ENCODE measurements around the gene PPY.

Gene PPY

DNA sequence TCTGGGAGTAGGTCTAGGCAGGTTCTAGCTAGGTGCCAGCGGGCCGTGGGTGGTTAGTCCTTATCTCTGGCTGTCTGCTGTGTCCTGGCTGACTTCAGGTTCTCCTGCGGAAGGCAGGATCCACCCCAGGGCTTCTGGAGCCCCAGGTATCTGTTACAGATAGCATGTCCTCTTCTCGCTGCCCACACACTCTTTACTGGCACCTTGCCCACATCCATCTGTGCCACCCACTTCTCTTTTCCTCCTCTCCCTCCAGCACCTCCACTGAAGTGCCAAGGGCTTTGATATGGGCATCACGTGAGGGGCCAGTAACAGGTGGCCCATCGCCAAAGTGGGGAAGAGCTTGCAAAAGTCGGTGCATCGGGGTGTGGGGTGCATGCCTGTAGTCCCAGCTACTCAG, 30.4 kb downstream of the PPY start:
- Histone ChIP-seq H3K9ac (ENCODE audit: low read depth, low read length) (no peak overlapping the region), H3K4me1 (ENCODE audit: insufficient read depth, low read length) (peaks cover 4% of the 10 kb centered on the region; the same call in 1 of the 2 replicates), H3K27me3 (ENCODE audit: insufficient read depth, low read length) (peaks cover 25% of the 10 kb centered on the region), H3K4me3 (ENCODE audit: low read length) (no peak overlapping the region), H3K36me3 (ENCODE audit: insufficient read depth, low read depth, low read length) (no peaks in the 10 kb centered on the region), H3K27ac (ENCODE audit: low read length) (no peak overlapping the region), H3K9me3 (ENCODE audit: insufficient read depth, low read depth, low read length) (no peaks in the 10 kb centered on the region)

DNA sequence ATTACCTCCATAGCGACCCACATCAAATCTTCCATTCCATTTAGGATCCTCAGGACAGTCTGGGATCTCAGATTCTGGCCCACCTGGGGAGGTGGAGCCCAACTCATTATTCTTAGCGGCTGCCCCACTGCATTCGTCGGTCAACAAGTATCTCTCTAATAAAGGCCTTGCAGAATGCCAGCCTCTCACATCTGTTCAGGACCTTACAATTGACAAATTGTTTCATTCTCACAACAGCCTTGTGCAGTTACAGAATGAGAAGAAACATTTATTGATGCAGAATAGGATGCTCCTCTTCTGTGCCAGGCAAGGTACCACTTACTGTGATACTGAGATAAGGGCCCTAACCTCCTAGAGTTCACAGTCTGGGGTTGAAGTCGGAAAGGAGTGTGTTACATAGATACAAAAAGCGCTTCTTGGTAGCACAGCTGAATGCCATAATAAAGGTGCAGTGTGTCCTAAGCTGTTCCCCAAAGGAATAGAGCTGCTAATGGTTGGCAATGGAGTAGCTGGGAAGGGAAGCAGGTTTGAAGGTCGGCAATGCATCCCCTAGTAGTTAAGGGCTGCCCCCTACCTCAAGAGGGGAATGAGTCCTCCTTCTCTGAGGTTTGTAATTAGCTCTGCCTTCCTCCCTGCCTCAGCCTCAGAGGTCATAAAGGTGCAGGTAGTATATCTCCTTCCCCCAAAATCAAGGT, 32.6 kb downstream of the PPY start:
- H3K27ac ChIP-seq (ENCODE audit: low read length) = no peak overlapping the region
- H3K4me1 ChIP-seq (ENCODE audit: insufficient read depth, low read length) = peaks cover 11% of the 10 kb centered on the region; the same call in 1 of the 2 replicates
- H3K27me3 ChIP-seq (ENCODE audit: insufficient read depth, low read length) = peaks cover 38% of the 10 kb centered on the region
- no peaks in the 10 kb centered on the region for H3K9me3 ChIP-seq (ENCODE audit: insufficient read depth, low read depth, low read length)
- H3K4me3 ChIP-seq (ENCODE audit: low read length) = no peak overlapping the region
- H3K9ac ChIP-seq (ENCODE audit: low read depth, low read length) = no peak overlapping the region
- no peaks in the 10 kb centered on the region for H3K36me3 ChIP-seq (ENCODE audit: insufficient read depth, low read depth, low read length)

DNA sequence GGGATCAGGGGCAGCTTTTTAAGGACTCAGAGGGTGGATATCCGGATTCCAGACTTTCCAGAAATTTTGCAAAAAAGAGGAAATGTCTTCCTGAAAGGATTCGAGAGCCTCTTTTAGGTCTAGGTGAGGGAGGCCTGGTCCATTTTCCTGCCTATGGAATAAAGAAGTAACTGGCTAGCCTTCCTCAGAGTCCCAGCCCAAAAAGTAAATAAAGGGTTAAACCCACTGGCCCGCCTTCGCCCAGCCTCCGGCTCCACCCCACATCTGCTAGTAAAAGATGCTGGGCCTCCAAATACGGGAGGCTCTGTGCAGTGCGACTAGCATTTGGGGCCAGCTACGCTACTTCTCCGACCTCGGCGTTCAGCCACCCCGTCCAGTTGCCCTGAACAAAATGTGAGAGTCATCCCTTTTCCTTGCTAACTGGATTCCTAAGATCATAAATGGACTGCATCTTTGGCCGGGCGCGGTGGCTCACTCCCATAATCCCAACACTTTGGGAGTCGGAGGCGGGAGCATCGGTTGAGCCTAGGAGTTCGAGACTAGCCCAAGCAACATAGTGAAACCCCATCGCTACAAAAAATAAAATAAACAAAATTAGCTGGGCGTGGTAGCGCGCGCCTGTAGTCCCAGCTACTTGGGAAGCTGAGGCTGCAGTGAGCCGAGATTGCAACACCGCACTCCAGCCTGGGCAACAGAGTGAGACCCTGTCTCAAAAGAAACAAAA, 34.1 kb downstream of the PPY start:
- Histone ChIP-seq H3K4me1 (ENCODE audit: insufficient read depth, low read length) (peaks cover 11% of the 10 kb centered on the region; the same call in 1 of the 2 replicates), H3K27ac (ENCODE audit: low read length) (no peak overlapping the region), H3K4me3 (ENCODE audit: low read length) (peak overlapping the region; percentile 72), H3K36me3 (ENCODE audit: insufficient read depth, low read depth, low read length) (no peaks in the 10 kb centered on the region), H3K9me3 (ENCODE audit: insufficient read depth, low read depth, low read length) (no peaks in the 10 kb centered on the region), H3K27me3 (ENCODE audit: insufficient read depth, low read length) (peaks cover 50% of the 10 kb centered on the region), H3K9ac (ENCODE audit: low read depth, low read length) (peak overlapping the region; percentile 37; the same call in 1 of the 2 replicates)

DNA sequence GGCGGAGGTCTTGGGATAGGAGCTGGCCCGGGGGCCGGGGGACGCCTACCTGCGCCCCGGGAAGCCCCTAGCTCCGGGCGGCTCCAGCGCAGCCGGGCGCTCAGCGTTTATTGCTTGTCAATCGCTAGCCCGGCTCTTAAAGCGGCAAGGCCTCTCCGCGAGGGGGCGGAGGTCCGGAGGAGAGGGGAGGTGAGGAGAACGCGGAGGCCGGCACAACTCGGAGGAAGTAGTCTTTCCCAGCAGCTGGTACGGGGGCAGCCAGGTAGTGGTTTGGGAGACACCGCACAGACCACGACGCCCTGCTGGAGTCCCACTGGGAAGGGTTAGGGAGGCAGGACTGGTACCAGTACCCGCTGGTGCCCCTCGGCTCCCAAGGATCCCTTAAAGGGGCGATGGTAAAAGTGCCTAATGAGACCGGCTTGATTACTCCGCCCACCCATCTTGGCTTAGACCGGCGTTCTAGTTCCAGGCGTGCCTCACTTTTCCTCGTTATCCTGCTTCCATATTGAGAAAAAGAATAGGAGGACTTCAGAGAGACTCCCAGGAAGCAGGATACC, 34.8 kb downstream of the PPY start, which contains the start of gene MPP2:
MPP2 (minus strand) TSS at position 112 of the 557 bp plus-strand sequence. CDS start 3,076 bp downstream, outside the sequence.
- no peaks in the 10 kb centered on the region for H3K36me3 ChIP-seq (ENCODE audit: insufficient read depth, low read depth, low read length)
- no peak within 1 kb of the TSS for H3K27ac ChIP-seq (ENCODE audit: low read length)
- no peaks in the 10 kb centered on the region for H3K9me3 ChIP-seq (ENCODE audit: insufficient read depth, low read depth, low read length)
- H3K4me3 ChIP-seq (ENCODE audit: low read length) = peak within 1 kb of the TSS; percentile 72
- peaks cover 50% of the 10 kb centered on the region for H3K27me3 ChIP-seq (ENCODE audit: insufficient read depth, low read length)
- peaks cover 11% of the 10 kb centered on the region; the same call in 1 of the 2 replicates for H3K4me1 ChIP-seq (ENCODE audit: insufficient read depth, low read length)
- H3K9ac ChIP-seq (ENCODE audit: low read depth, low read length) = peak within 1 kb of the TSS; percentile 66; the same call in 1 of the 2 replicates

DNA sequence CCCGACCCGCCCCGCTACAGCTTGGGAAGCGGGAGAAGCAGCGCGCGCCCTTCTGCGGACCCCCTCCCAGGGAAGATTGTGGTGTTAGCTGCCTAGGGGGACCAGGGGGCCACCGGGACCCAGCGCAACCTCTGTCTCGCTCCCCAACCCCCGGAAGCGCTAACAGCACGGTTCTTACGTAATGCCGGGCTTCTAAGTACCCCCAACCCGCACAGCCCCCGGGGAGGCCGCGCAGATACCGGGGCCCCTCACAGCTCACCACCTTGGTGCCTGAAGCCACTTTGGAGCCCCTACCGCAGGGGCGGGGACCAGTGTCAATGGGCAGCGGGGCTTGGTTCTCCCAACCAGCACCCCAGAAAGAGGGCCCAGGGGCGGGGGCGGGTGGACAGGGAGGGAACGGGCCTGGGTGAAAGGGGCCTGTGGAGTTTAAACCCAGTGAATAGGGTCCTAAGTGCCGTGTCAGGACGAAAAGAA, 35.3 kb downstream of the PPY start:
- peak overlapping the region; percentile 31; the same call in 1 of the 2 replicates for H3K9ac ChIP-seq (ENCODE audit: low read depth, low read length)
- H3K9me3 ChIP-seq (ENCODE audit: insufficient read depth, low read depth, low read length) = no peaks in the 10 kb centered on the region
- H3K27ac ChIP-seq (ENCODE audit: low read length) = no peak overlapping the region
- peak overlapping the region; percentile 72 for H3K4me3 ChIP-seq (ENCODE audit: low read length)
- peaks cover 50% of the 10 kb centered on the region for H3K27me3 ChIP-seq (ENCODE audit: insufficient read depth, low read length)
- H3K36me3 ChIP-seq (ENCODE audit: insufficient read depth, low read depth, low read length) = no peaks in the 10 kb centered on the region
- H3K4me1 ChIP-seq (ENCODE audit: insufficient read depth, low read length) = peaks cover 11% of the 10 kb centered on the region; the same call in 1 of the 2 replicates

DNA sequence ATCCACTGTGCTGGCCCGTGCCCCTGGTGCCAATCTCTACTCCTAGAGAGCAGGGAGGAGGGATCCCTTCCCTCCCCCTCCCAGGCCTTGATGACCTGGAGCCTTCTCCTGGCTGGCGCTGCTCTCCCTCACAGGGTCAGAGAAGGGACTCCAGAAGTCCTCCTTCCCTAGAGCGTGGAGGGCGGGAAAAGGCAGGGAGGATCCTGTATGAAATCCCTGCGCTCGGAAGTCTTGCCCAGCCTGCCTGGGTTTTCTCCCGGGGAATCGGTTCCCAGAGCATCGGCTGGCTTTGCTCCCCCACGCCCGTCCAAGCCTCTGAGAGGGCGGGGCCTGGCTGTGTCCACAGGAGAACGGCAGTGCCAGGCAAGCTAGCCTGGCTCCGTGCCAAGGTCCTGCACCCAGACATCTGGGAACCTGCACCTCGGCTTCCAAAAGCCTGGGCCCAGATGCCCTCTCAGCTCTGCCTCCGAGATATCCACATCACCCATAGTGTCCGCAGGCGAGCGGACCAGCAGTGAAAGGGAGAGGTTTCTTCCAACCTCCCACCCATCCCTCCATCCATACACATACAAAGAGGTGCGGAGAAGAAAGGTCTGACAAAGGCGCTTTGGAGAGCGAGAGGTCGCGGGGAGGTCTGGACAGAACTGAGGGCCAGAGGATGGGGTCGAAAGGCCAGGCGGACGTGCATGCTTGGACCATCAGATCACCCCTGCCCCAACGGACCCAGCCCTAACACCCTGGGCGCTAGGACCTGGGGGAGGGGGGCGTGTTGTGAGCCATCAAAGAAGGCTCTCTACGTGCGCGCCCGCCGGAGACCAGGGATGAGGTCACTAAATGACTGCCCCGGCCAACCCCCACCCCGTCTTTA, 36.1 kb downstream of the PPY start:
- Histone ChIP-seq H3K27ac (ENCODE audit: low read length) (no peak overlapping the region), H3K36me3 (ENCODE audit: insufficient read depth, low read depth, low read length) (no peaks in the 10 kb centered on the region), H3K9ac (ENCODE audit: low read depth, low read length) (peak overlapping the region; percentile 66; the same call in 1 of the 2 replicates), H3K27me3 (ENCODE audit: insufficient read depth, low read length) (peaks cover 58% of the 10 kb centered on the region), H3K9me3 (ENCODE audit: insufficient read depth, low read depth, low read length) (no peaks in the 10 kb centered on the region), H3K4me3 (ENCODE audit: low read length) (peak overlapping the region; percentile 72), H3K4me1 (ENCODE audit: insufficient read depth, low read length) (peaks cover 15% of the 10 kb centered on the region; the same call in 1 of the 2 replicates)

DNA sequence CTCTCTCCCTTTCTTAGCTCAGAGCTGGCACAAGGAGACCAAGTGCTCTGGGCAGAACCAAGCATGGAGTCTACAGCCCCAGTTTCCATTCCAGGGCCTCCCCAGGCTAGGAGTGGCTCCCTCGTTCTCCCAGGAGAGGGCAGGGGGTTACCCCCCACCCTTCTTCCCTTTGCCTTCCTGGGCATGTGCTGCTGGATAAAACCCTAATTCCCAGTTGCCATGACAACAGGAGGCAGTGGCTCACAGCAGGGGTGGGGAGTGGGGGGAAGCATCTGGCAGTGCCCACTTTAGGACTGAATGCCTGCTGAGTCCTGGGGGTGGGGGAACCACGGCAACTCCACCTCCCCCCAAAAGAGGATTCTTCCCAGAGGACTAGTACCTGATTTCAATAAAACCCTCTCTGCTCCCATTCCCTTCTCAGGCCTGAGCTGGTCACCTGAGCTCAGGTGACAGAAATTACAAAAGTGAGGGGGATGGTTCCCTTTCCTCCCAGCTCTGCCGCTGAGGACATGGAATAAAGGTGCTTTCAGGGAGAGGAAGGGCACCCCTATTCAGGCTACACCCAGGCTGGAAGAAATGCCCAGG, 36.8 kb downstream of the PPY start:
- Histone ChIP-seq H3K4me1 (ENCODE audit: insufficient read depth, low read length) (peaks cover 21% of the 10 kb centered on the region; the same call in 1 of the 2 replicates), H3K4me3 (ENCODE audit: low read length) (peak overlapping the region; percentile 72), H3K9ac (ENCODE audit: low read depth, low read length) (peak overlapping the region; percentile 66; the same call in 1 of the 2 replicates), H3K36me3 (ENCODE audit: insufficient read depth, low read depth, low read length) (no peaks in the 10 kb centered on the region), H3K27ac (ENCODE audit: low read length) (no peak overlapping the region), H3K9me3 (ENCODE audit: insufficient read depth, low read depth, low read length) (no peaks in the 10 kb centered on the region), H3K27me3 (ENCODE audit: insufficient read depth, low read length) (peaks cover 63% of the 10 kb centered on the region)

DNA sequence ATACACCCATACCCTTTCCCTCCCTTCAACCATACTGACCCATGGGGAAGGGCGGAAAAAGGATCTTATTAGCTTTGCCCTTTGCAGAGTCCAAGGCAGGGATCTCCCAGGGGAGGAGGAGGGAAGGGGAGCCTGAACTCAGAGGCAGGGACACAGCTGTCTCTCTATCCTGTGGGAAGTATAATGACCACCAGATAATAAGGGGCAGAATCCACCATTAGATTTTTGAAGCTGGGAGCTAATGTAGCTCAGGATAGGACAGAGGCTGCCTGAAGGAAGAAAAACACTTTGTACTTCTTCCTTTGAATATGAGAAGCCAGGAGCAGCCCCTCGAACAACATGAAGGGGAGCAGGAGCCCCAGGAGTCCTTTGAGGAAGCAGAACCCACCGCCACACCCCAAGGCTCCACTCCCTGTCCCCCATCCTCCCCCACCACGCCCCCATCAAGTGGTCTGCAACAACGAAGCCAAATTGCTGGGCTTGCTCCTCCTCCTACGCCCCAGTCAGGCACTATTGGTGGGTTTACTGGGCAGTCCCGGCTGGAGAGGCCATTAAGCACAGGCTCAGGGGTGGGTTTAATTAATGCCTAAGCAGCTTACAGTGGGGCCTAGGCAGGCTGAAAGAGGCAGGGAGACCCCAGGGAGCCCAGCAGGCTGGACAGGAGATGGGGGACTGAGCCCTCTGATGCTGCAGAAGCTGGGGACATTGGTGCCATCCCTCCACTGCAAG, 40.3 kb downstream of the PPY start:
- Histone ChIP-seq H3K36me3 (ENCODE audit: insufficient read depth, low read depth, low read length) (no peaks in the 10 kb centered on the region), H3K9me3 (ENCODE audit: insufficient read depth, low read depth, low read length) (no peaks in the 10 kb centered on the region), H3K4me1 (ENCODE audit: insufficient read depth, low read length) (peaks cover 17% of the 10 kb centered on the region; the same call in 1 of the 2 replicates)

DNA sequence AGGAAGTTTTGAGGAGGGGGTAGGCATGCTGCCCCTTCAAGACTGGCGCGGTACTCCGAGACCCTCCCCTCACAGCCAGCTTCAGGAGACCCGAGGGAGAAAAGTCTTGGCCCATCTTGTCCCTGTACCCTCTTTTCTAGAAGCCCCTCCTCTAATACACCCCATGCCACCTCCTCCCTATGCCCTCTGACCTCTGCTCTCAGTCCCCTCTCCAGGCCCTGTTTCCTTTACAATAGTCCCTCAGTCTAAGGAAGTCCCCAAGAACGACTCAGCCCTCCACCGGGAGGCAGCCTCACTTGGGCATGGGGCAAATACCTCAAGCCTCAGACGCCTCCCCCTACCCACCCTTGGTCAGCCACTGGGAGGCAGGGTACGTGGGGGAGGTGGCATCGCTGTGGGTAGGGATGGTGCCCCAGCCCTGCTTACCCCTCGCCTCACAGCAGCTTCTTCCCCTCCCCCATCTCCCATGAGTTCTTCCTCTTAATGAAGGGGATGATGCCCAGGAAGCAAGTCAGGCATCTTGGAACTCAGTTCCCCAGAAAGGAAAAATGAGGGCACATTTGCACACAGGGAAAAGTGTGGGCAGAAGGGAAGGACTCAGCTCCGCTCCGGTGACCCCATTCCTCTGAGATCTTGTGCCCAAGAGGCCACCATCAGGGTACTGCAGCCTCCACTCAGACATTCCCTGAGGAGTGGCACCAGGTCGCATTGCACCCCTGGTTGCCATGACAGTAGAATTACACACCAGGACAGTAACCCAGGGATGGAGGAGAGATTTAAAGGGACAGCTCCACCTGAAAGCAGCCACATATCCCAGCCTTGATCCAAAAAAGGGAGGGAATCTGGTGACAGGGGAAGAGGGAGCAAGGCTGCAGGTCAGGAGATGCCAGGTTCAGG, 41.2 kb downstream of the PPY start:
- Histone ChIP-seq H3K4me3 (ENCODE audit: low read length) (peak overlapping the region; percentile 72), H3K4me1 (ENCODE audit: insufficient read depth, low read length) (peaks cover 17% of the 10 kb centered on the region; the same call in 1 of the 2 replicates), H3K9me3 (ENCODE audit: insufficient read depth, low read depth, low read length) (no peaks in the 10 kb centered on the region), H3K36me3 (ENCODE audit: insufficient read depth, low read depth, low read length) (peaks cover 1% of the 10 kb centered on the region; the same call in 1 of the 2 replicates), H3K9ac (ENCODE audit: low read depth, low read length) (peak overlapping the region; percentile 56; the same call in 1 of the 2 replicates), H3K27me3 (ENCODE audit: insufficient read depth, low read length) (peaks cover 39% of the 10 kb centered on the region), H3K27ac (ENCODE audit: low read length) (no peak overlapping the region)

More for the DNA sequence above, 40.3 kb downstream of the PPY start:
- Histone ChIP-seq H3K27me3 (ENCODE audit: insufficient read depth, low read length) (peaks cover 43% of the 10 kb centered on the region), H3K27ac (ENCODE audit: low read length) (no peak overlapping the region), H3K4me3 (ENCODE audit: low read length) (no peak overlapping the region), H3K9ac (ENCODE audit: low read depth, low read length) (no peak overlapping the region)

Data from iPS-20b (cell line).